HK-2 (cell line): ENCODE results near the gene HMG20A.

Experiments
- DNase-seq: peaks from one replicate; pipeline ENCODE4 v3.0.0-alpha.2; 2018; ENCODE audit not compliant: unreplicated experiment

The HMG20A gene

DNA sequence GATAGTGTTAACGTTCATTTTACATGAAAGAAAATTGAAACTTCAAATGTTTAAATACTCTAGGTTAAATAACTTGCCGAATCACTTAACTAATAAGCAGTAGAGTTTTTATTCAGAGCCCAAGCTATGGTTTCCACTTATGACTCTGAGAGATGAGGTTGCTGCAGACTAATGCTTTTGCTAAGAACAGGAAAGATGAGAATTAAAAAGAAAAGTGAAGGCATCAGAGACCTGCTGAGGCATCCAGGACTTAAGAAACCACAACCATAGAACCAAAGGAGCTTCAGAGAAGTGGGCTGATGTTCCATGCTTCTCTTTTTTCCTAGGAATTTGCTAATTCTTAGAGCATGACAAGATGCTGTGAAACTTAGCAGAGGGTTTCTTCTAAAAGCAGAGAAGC lies 9.5 kb downstream of the HMG20A start:
- no peak for DNase-seq

GRCh38 chr15:77430652-77431051 lies 10.0 kb downstream of the HMG20A start:
- DNase-seq = no peak

DNA sequence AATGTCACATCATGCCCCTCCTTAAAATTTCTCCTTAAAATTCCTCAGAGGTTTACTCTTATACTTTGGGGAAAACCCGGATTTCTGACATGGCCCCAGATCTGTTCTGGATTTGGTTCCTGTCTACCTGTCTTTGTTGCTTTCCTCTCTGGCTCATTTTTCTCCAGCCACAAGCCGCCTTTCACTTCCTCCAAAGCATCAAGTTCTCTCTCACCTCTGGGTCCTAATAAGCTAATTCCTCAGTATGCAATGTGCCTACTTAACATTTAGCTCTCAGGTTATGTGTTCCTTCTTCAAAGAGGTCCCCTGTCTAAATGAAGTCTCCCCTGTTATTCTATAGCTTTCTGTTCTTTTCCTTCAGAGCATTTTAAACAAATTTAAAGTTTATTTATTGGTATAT lies 16.1 kb downstream of the HMG20A start:
- no peak for DNase-seq

DNA sequence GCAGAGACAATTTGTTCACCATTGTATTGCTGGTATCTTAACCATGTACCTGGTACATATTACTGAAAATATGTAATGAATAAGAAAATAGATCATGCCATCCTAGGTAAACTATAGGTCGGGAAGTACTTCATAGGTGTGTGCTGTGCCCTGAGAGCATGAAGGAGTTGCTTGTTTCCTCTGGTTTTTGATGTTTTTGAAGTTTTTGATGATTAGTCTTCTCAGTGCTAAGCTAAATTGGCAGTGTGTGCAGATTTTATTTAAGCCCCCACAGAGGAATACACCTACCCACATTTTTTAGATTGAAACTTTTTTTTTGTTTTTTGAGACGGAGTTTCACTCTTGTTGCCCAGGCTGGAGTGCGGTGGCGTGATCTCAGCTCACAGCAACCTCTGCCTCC lies 16.6 kb downstream of the HMG20A start:
- DNase-seq = no peak

DNA sequence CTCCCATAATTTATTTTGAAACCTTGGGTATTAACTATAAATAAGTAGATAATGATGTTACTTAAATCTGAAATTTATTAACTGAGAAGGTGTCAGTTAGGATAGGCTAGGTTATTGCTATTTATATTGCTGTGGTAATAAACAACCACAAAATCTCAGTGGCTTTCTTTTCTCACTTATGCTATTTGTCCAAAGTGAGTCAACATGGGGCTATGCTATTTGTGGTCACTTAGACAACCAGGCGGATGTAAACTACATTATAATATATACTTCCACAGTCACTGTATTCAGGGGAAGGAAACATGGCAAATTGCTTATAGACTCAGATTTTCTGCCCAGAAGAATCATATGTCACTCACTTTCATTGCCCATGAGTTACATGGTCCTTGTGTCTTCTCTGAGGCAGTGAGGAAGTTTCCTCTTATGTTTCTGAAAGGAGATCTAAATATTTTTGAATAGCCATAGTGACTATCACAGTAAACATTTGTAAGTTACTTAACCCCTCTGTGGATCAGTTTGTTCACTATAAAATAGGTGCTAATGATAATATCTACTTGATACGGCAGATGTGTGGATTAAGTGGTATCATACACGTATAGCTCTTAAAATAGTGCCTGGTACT lies 19.8 kb downstream of the HMG20A start:
- DNase-seq = no peak

- DNase-seq = no peak
Observed at GRCh38 chr15:77446840-77447390, 26.2 kb downstream of the HMG20A start.

GRCh38 chr15:77454265-77454664 lies 33.6 kb downstream of the HMG20A start:
- no peak for DNase-seq

- no peak for DNase-seq
Observed at GRCh38 chr15:77454951-77455350, 34.3 kb downstream of the HMG20A start.

- DNase-seq = no peak
Observed at GRCh38 chr15:77455696-77456321, 35.1 kb downstream of the HMG20A start.

DNA sequence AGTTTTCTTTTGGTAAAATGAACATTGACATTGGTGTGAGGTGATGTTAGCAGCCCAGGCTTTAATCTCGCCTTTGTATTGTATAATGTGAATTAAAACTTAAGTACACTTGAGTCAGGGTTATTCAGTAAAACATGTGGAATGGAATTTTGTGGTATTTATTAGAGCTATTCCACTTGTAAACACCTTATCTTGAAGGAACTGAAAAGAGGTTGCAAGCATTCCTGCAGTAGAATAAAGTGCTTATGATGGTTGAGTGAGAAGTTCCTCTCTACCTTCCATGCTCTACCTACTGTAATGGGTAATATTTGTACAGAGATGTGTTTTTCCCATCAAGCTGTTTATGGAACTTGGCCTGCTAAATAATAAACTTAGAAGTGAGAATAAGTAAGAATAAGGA lies 36.1 kb downstream of the HMG20A start:
- no peak for DNase-seq

DNA sequence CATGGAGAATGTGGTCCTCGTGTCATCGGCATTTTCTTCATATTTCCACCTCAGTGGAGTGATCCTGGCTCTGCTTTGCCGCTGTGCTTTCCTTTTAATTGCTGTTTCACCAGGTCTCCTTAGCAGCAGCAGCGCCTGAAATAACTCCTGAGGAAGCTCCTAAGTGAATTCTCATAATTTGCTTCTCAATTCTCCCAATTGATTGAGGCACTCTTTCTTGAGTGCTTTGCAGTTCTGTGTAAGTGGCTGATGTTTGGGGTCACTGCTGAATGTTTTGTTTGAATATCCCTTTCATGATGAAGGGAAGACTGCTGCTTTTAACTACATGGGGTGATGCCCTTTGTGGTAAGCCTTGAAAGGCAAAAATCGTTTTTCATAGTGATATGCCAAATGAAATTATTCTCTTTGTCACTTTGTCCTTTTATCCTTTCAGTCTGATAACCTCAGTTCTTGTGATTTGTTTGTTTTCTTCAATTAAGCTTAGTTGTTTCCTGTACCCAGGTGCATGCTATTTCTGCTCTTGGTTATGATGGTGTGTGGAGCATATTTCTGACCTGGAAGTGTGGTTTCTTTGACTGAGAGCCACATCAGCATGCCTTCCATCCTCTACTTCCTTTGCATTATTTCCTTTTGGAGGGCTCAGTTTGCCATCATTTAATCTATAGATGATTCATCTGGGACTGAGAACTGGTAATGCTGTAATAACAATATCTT lies 36.7 kb downstream of the HMG20A start:
- no peak for DNase-seq

- DNase-seq = no peak
Observed at GRCh38 chr15:77457905-77458265, 37.2 kb downstream of the HMG20A start.

DNA sequence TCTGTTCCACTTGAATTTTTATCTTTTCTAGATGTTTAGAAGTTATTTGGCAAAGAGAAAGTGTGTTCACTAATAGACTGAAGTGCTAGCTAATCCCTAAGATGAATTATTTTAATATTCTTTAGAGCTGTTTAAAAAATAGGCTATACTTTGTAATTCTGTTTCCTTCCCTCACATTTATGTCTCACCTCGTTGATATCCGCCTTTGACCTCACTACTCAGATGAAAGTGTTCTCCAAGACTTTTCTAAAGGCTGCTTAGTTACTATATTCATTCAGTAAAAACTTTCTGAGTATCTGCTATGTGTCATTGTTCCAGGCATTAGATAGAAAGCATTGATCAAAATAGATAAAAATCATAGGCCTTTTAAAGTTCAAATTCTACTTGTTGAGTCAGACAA lies 38.3 kb downstream of the HMG20A start:
- no peak for DNase-seq

GRCh38 chr15:77461486-77461885 lies 40.8 kb downstream of the HMG20A start:
- no peak for DNase-seq

DNA sequence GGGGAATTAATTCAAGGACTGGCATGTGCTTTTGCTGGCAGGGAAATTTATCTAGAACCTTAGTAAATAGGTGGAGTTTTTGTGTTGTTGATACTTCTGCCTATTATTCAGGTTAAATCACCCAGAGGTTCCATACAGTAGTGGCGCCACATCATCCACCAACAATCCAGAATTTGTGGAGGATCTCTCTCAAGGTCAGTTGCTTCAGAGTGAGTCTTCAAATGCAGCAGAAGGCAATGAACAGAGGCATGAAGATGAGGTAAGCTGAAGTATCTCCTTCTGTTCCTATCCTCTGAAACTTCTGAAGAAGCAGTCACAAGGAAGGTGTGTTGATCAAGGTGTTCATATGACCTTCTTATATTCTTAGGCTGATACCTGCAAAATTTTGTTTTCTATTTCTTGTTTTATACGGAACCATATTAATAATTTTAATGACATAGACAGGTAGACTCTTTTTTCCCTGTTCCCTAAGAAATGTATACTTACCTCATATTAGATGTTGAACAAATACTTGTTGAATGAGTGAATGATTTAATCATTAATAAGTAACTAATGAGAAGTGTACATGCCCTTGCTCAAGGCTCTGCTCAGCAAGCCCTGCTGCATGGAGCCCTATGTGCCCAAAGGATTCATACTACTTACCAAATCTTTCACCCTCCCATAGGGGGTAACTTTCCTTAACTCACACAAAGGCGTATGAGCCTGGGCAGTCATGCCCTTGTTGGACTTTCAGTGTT lies 43.6 kb downstream of the HMG20A start:
- DNase-seq = no peak

DNA sequence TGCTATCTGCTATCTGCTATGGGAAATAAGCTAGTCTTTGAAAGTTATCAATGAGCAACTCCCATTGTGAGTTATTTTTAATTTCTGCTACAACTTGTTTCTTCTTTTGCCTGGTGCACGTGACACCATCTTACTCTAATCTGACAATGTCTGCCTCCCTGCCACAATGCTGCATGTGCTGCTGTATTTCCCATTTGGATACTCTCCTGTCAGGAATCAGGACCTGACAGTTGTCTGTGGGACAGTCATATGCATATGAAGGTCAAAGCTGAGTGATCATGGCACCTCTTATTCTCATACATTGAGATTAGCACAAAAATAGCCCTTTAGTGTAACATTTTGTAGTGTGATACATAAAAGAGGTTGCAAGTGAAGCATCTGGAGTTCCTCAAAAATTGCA lies 45.8 kb downstream of the HMG20A start:
- no peak for DNase-seq

DNA sequence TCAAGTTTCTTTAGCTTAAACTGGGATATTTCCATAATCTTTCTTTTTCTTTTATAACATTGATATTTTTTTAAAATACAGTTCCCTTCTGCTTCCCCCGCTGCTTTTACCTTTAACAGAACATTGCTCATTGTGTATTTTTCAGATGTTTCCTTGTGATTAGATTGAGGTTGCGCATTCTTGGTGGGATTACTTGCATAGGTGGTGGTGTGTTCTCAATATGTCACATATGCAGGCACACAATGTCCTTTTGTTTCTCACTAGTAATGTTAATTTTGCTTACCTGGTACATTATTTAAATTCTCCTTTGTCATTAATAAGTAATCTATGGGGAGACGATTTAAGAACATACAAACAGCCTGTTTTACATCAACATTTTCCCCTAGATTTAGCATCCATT lies 48.2 kb downstream of the HMG20A start:
- no peak for DNase-seq

DNA sequence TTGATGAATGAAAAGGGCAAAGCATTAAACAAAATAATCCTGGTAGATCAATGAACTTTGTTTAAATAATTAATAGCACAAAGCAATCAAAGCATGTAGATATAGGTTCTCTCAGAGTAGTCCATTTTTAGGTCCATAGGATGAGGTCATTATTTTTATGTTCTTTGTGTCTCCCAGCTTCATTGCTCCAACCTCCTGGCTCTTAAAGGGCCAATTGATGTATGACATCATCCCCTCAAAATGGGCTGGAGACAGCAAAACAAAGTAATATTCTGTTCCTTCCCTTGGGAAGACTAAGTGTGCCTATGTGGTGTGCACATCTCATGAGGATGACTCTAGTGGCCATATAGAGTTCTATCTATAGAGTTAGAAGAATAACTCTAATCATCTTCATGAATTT lies 49.5 kb downstream of the HMG20A start:
- DNase-seq = no peak

DNA sequence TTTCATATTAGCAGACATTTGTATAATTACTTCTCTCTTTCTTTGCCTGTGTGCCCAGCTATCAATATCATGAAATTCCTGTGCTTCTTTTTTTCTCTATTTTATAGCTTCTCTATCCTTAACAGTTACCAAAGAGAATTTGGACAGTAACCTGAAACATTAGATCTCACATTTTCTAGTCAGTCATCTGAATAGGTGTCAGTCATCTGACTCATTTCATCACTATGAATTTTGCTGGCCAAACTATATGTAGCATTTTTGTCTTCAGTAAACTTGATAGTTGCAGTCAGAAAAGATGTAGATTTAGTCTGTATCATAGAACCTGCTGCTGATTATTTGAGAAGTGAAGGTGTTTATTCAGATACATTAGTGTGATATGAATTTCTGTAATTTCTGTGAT lies 52.6 kb downstream of the HMG20A start:
- DNase-seq = no peak

DNA sequence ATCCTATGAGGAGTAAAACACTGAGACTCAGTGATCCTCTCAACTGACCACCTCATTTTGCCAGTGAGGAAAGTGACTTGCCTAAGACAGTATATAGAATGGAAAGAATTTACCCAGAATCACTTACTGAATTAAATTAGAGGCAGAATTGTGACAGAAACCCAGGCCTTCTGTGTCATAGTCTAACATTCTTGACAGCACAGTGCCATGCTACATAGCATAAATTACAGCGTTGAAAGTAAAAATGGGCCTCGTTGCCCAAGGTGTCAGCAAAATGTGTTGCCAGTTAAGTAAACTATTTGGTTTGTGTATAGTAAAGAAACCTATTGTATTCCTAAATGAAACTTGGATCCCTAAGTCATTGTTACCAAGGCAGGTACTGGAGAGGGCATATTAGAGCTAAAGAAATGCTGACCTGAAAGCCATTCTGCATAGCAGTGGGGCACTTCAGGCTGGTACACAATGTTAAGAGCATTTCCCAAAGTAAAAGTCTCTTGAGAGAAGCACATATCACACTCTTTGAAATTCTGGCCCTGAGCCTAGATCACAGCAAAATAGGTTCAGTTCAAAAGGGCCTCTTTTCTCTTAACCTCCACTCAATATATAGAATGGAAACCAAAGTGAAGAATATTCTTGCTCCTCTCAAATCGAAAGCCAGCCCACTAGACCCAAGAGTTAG lies 53.8 kb downstream of the HMG20A start:
- no peak for DNase-seq

GRCh38 chr15:77475001-77475400 lies 54.3 kb downstream of the HMG20A start:
- no peak for DNase-seq

DNA sequence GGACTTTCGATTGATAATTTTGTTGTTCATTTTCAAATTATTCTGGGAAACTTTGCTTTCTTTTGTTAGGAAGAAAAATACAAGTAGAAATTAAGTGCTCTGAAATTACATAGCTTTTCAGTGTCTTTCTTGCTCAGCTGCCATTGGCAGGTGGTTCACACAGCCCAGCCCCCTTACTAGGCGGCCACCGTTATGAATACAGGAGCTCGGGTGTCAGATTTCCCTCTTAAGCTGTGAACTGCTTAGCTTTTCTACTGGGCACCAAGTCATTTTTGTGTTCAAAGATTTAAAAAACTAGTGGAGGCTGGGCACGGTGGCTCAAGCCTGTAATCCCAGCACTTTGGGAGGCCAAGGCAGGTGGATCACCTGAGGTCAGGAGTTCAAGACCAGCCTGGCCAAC lies 55.2 kb downstream of the HMG20A start:
- DNase-seq = no peak
